ENCODE data around the gene TNFRSF1B. TPM values are rescaled to one million over a fixed set of nuclear protein-coding genes. Genes with fewer than 3 reads are reported as not detected.

Gene TNFRSF1B
- total and polyA plus RNA-seq, 9 of the 15 experiments (the other 6 are each of a cell fraction or from before 2014, with no cell fraction given): 8.8 to 91.3 (median 36.0) TPM

DNA sequence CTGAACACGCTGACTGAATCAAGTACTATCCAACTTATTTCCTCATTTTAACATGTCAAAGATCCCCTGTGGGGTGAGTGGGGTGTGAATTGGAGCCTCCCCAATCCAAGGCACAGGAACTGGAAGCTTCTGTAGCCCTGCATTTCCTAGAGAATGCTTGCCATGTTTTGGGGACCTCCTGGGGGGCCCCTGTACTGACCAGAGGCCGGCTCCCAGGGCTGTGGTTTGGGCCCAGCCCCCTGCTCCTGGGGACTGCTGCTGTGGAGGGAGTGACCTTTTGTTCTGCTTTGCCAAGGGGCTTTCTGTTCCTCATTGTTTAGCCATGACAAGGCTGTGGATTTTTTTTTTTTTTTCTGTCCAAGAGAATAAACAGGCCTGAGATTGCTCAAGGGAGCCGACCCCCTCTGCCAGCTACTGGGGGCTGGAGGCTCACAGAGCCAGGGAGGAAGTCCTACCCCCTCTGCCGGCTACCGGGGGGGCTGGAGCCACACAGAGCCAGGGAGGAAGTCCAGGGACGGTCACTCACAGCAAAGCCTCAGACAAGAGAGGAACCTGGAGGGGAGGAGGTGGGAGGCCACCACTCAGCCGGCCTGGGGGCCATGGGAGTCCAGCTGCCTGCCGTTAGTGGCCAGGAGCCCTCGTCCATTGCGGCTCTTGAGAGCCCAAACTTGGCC lies 17.4 kb downstream of the TNFRSF1B start:
- intact Hi-C loops (cut with micrococcal nuclease) (no loop called here), in situ Hi-C loops (cut with MboI) (no loop called here)
- Histone ChIP-seq H3K27ac (ENCODE audit: extremely low read depth, low read depth, low read length) (peak overlapping the region; percentile 9; the same call in 1 of the 3 replicates), H3K9ac (ENCODE audit: insufficient read depth in 1 of 2, low read depth in 2 of 2, low read length in 2 of 2) (peak overlapping the region in 1 of 2 experiments; percentile 66; a peak in 2 of 4 replicates), H2AFZ (ENCODE audit: low read depth, low read length) (no peak overlapping the region), H3K4me2 (ENCODE audit: insufficient read depth, low read length) (no peak overlapping the region), H3K4me3 (no peak overlapping the region), H4K20me1 (replicated peaks; ENCODE audit: control insufficient read depth, insufficient read depth, low read length) (peaks cover 65% of the 10 kb centered on the region), H3K9me1 (ENCODE audit: control insufficient read depth, insufficient read depth, low read length) (no peaks in the 10 kb centered on the region), H3K27me3 (ENCODE audit: control insufficient read depth in 2 of 2, insufficient read depth in 2 of 2, low read length in 2 of 2) (no peaks in the 10 kb centered on the region), H3K9me3 (replicated peaks; ENCODE audit: control insufficient read depth, insufficient read depth, low read depth, low read length) (no peaks in the 10 kb centered on the region), H3K36me3 (ENCODE audit: control insufficient read depth, insufficient read depth, low read length) (peaks cover 20% of the 10 kb centered on the region), H3K4me1 (replicated peaks in 1 of 2; ENCODE audit: control insufficient read depth in 2 of 2, insufficient read depth in 2 of 2, low read length in 2 of 2) (peaks cover 8 to 37% of the 10 kb centered on the region in 2 experiments; a peak in 3 of 5 replicates), H3K79me2 (ENCODE audit: control insufficient read depth, insufficient read depth, low read length) (peaks cover 31% of the 10 kb centered on the region)
- no TSS peak for BruUV-seq (replicated peaks)
- WGBS (ENCODE audit: insufficient coverage, low coverage, missing lambda C conversion rate): 25% methylated on average over 10 of the region's 10 CpGs
- ATAC-seq (peak; percentile 67), FAIRE-seq (peak; percentile 44), DNase-seq (ENCODE audit: extremely low read depth in 1 of 4, low spot score in 3 of 4) (peak; percentile 34 to 58 (median 48))
- ChIA-PET CTCF (ENCODE audit: low intra/inter-chr PET ratio) (interaction anchor here (1.6 kb wide), 1 partner anchor 59 kb away, joined by 4 read pairs; no protein-coding TSS in a partner anchor), POLR2A (interaction anchor here (1.1 kb wide), 1 partner anchor 15 kb away, joined by 3 read pairs; no protein-coding TSS in a partner anchor)
- TF ChIP-seq POLR2G (IDR thresholded peaks at IDR 0.05; ENCODE audit: low read depth, low read length) (0 out of 2 replicates have a peak, but pooled peaks have one; percentile 23), ZNF384 (IDR thresholded peaks at IDR 0.05; ENCODE audit: low read depth, low read length) (peak; percentile 44; the same call in 1 of the 2 replicates), ZKSCAN8 (CRISPR knock-in tag; IDR thresholded peaks at IDR 0.05) (no peak), ZNF740 (CRISPR knock-in tag; IDR thresholded peaks at IDR 0.05) (no peak), ZNF740 (tag; IDR thresholded peaks at IDR 0.05) (no peak), ZNF77 (CRISPR knock-in tag; IDR thresholded peaks at IDR 0.05) (no peak), RFX5 (IDR thresholded peaks at IDR 0.05; ENCODE audit: low read depth, low read length) (no peak), SPI1 (IDR thresholded peaks at IDR 0.05; ENCODE audit: borderline replicate concordance, low read depth, low read length) (peak; percentile 93), PHB (CRISPR knock-in tag; IDR thresholded peaks at IDR 0.05) (no peak), TSC22D4 (tag; IDR thresholded peaks at IDR 0.05) (no peak), ZNF79 (CRISPR knock-in tag; IDR thresholded peaks at IDR 0.05; ENCODE audit: low read depth) (no peak), SREBF2 (CRISPR knock-in tag; IDR thresholded peaks at IDR 0.05) (no peak), ZBTB7A (IDR thresholded peaks at IDR 0.05; ENCODE audit: borderline replicate concordance, control insufficient read depth, low read depth, low read length) (peak; percentile 81)
- TF ChIP-seq, protein P1, sequence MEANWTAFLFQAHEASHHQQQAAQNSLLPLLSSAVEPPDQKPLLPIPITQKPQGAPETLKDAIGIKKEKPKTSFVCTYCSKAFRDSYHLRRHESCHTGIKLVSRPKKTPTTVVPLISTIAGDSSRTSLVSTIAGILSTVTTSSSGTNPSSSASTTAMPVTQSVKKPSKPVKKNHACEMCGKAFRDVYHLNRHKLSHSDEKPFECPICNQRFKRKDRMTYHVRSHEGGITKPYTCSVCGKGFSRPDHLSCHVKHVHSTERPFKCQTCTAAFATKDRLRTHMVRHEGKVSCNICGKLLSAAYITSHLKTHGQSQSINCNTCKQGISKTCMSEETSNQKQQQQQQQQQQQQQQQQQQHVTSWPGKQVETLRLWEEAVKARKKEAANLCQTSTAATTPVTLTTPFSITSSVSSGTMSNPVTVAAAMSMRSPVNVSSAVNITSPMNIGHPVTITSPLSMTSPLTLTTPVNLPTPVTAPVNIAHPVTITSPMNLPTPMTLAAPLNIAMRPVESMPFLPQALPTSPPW (CRISPR knock-in tag; IDR thresholded peaks at IDR 0.05): peak; percentile 73
- TF ChIP-seq, protein P2, sequence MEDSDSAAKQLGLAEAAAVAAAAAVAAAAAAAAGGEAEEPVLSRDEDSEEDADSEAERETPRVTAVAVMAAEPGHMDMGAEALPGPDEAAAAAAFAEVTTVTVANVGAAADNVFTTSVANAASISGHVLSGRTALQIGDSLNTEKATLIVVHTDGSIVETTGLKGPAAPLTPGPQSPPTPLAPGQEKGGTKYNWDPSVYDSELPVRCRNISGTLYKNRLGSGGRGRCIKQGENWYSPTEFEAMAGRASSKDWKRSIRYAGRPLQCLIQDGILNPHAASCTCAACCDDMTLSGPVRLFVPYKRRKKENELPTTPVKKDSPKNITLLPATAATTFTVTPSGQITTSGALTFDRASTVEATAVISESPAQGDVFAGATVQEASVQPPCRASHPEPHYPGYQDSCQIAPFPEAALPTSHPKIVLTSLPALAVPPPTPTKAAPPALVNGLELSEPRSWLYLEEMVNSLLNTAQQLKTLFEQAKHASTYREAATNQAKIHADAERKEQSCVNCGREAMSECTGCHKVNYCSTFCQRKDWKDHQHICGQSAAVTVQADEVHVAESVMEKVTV (CRISPR knock-in tag; IDR thresholded peaks at IDR 0.05): no peak
- TF ChIP-seq, protein P3, sequence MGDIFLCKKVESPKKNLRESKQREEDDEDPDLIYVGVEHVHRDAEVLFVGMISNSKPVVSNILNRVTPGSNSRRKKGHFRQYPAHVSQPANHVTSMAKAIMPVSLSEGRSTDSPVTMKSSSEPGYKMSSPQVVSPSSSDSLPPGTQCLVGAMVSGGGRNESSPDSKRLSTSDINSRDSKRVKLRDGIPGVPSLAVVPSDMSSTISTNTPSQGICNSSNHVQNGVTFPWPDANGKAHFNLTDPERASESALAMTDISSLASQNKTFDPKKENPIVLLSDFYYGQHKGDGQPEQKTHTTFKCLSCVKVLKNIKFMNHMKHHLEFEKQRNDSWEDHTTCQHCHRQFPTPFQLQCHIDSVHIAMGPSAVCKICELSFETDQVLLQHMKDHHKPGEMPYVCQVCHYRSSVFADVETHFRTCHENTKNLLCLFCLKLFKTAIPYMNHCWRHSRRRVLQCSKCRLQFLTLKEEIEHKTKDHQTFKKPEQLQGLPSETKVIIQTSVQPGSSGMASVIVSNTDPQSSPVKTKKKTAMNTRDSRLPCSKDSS (IDR thresholded peaks at IDR 0.05; ENCODE audit: low read depth, partially characterized antibody): no peak
